DMS114 treated with DMSO at 0.1 percent for 48 hours (cell line): Measurements from ENCODE around the gene TUBB.
"Not testable (repeated sequence)": the region's sequence is repeated elsewhere in the genome, so short reads cannot be mapped to it uniquely, and the experiment has no call there.

ENCODE experiments used
- DNase-seq: peaks from one replicate; lab custom pipeline; 2025; ENCODE audit not compliant: unreplicated experiment; lab: John Stamatoyannopoulos, UW

Gene TUBB

DNA sequence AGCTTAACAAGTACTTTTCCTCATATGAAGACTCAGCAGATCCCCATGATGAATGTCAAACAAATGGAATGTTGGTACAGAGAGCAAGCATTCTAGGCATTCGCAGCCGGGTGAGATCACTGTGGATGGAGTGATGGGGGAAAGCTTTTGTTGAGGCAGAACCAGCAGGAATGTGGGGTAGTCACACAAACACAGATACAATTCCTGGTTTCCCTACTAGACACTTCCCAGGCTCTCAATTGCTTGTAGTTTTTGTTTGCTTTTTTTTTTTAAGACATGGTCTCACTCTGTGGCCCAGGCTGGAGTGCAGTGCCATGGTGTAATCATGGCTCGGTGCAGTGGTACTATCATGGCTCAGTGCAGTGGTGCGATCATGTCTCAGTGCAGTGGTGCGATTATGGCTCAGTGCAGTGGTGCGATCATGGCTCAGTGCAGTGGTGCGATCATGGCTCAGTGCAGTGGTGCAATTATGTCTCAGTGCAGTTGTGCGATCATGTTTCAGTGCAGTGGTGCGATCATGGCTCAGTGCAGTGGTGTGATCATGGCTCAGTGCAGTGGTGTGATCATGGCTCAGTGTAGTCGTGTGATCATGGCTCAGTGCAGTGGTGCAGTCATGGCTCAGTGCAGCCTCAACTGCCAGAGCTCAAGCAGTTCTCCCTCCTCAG lies 39.6 kb downstream of the TUBB start:
- DNase-seq = no peak

DNA sequence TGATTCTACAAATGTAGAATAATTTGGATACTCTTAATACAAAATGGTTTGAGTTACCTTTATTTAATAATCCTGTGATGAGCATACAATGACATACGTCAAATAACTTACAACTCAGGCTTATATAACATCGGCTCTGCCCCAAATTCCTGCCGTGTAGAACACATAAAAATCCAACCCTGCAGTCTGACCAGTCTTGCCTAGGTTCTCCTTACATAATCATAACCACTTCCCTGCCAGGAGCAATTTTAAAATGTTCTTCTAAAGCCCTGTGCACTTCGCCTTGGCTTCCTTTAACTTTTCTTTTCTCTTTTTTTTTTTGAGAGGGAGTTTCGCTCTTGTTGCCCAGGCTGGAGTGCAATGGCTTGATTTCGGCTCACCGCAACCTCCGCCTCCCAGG lies 40.4 kb downstream of the TUBB start:
- DNase-seq = no peak

DNA sequence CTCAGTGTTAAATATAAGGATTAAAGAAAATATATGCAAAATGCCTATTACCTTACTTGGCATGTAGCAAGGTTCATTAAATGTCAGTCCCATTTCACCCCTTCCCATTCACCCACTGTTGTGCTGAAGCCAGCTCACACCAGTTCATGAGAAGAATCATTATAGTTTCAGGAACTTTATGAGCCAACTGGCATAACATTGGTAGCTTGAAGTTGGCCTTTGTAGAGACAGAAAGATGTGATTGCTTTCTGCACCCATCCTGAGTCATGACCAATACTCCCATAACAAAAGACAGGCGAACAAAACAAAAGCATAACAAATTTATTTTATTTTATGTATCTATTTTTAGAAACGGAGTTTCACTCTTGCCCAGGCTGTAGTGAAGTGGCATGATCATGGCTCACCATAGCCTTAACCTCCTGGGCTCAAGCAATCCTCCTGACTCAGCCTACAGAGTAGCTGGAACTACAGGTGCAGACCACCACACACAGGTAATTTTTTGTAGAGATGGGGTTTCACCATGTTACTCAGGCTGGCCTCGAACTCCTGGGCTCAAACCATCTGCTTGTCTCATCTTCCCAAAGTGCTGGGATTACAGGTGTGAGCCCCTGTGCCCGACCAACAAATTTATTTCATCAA lies 41.8 kb downstream of the TUBB start:
- no peak for DNase-seq

DNA sequence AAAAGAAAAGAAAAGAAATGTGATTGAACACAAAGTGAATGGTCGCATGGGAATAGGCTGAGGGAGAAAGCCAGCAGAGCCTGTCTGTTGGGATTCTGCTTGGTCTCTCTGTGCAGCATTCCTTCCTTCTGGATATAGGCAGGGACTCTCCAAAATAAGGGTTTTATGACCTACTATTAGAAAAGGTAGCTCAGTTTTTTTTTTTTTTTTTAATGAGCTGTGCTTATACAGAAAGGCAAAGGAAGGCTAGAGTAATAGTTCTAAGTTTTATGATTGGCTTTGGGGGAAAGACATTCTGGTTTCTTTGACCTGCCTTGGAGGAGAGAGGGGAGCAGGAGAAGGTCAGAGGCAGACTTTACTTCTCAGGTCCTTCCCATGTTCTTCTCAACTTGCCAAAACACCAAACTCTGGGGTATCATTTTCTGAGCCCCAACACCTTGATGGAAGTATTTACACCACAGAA lies 43.0 kb downstream of the TUBB start:
- DNase-seq = no peak

DNA sequence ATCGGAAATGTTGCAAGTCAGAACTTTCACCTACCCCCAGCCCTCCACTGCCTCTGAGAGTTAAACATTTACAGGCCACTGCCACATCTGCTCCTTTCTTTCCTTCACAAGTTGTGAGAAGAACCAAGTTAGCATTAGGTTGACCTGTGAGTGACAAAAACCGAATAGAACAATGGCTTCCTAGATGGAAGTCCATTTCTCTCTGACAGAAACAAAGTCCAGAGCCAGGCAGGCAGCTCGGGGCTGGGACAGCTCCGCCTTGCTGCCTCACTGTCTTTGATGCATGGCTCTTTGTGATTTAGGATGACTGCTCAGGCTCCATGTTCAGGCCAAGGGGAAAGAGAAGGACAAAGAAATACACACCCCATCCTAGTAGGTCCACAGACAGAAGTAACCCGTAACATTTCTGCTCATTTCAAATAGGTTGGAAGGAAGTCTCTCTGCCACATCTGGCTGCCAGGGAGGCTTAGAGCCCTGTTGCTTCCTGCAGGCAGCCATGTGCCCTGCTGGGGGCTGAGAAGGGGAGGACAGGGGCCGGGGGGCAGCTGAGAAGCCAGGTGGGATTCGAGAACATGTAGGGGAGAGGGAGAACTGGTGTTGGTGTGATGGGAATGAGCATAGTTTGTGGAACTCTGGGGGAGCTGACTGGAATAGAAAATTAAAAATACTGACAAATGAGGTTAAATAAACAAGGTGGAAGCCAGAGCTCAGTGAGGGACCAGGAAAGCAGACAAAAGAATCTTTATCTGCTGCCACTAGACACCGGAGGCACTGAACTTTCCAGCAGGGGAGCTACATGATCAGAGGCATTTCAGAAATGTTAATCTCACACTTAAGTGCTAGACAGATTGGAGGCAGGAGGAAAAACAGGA lies 43.7 kb downstream of the TUBB start:
- DNase-seq = no peak

DNA sequence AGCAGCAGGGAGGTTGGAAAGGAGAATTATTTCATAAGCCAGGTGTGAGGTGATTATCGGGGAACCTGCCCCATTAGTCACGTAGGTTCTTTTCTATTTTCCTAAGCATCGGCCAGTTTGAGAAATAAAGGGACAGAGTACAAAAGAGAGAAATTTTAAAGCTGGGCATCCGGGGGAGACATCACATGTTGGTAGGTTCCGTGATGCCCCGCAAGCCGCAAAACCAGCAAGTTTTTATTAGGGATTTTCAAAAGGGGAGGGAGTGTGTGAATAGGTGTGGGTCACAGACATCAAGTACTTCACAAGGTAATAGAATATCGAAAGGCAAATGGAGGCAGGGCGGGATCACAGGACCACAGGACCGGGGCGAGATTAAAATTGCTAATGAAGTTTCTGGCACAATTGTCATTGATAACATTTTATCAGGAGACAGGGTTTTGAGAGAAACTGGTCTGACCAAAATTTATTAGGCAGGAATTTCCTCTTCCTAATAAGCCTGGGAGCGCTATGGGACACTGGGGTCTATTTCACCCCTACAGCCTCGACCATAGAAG lies 44.4 kb downstream of the TUBB start:
- DNase-seq = not testable (repeated sequence)

DNA sequence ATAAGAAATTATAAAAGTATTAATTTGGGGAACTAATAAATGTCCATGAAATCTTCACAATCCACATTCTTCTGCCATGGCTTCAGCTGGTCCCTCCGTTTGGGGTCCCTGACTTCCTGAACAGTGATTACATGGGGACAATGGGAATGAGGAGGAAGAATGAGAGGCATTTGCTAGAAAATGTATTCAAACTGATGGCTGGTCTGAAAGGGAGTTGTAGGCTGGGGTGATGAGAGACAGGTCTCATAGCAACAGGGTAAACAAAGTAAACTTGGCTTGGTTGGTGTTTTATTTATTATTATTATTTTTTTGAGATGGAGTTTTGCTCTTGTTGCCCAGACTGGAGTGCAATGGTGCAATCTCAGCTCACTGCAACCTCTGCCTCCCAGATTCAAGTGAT lies 45.3 kb downstream of the TUBB start:
- DNase-seq = not testable (repeated sequence)

DNA sequence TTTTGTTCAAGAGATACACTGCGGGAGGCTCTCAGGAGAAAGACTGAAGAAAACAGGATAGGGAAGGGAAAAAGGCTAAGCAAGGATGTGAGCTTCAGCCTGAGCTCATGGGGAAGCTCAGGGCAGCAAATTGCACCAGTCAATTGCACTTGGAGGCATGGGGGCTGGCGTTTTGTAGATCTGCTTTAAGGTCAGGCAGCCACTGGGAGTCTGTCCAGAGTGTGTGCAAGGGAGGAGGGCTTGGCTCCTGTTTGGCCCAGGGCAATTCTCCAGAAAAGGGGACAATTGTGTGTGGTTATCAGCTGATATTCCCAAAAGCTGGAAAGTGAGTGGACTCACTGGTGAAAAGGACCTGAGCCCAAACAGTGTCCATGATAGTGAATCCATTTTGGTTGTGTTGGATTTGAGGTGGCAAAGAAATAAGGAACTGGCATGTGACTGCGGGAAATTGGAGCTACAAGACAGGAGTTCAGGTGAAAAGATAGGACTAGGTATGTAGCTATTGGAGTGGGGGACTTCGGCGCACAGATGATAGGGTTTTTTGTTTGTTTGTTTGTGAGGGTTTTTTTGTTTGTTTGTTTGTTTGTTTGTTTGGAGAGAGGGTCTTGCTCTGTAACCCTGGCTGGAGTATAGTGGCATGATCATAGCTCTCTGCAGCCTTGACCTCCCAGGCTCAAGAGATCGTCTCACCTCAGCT lies 46.5 kb downstream of the TUBB start:
- DNase-seq = no peak

DNA sequence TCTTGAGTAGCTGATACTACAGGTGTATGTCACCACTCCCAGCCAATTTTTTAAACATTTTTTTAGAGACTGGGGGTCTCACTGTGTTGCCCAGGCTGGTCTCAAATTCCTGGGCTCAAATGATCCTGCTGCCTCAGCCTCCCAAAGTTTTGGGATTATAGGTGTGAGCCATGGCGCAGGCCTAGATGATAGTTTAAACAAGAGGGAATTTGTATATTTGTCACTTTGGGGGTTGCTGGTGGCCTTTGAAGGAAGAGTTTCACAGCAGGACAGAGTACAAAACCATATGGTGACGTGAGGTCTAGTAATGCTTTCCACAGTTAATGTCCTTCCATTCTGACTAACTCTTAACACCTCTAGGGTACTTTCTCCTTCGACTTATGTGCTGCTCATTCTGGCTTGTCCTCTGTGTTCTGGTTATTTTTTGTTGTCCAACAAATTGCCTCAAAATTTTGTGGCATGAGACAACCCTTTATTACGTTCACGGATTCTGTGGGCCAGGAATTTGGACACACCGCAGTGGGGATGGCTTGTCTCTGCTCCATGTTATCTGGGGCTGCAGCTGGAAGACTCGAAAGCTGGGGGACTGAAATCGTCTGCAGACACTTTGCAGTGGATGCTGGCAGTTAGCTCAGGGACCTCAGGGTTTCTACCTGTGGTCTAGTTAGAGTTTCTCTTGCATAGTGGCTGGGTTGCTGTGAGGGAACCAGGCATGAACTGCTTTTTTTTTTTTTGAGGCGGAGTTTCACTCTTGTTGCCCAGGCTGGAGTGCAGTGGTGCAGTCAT lies 47.2 kb downstream of the TUBB start:
- no peak for DNase-seq

DNA sequence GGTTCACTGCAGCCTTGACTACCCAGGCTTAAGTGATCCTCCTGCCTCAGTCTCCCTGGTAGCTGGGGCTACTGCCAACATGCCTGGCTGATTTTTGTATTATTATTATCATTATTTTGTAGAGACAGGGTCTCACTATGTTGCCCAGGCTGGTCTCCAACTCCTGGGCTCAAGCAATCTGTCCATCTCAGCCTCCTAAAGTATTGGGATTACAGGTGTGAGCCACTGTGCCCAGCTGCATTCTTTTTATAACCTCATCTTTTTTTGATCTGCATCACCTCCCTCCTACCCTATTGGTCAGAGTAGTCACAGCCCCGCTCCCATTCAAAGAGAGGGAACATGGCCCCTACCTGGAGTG lies 47.8 kb downstream of the TUBB start:
- no peak for DNase-seq

DNA sequence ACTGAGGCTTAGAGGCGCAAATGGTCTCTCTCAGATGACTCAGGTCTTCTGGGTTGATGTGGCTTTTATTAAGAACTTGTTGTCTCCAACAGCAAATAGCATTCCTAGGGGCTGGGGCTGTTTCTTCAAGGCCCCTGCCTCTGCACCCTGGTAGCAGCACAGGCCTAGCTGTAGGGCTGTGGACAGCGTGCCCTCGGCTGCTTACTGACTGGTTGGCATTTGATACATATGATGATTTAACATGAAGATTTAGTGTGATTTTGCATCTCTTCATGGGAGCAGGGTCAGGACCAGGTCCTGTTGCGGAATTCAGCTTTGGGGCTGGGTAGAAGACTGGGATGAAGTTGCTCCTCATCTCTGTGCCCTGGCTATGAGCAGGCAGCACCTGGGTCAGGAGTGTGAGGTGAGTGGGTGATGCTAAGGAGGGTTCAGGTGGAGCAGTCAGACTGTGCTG lies 48.5 kb downstream of the TUBB start:
- DNase-seq = no peak

DNA sequence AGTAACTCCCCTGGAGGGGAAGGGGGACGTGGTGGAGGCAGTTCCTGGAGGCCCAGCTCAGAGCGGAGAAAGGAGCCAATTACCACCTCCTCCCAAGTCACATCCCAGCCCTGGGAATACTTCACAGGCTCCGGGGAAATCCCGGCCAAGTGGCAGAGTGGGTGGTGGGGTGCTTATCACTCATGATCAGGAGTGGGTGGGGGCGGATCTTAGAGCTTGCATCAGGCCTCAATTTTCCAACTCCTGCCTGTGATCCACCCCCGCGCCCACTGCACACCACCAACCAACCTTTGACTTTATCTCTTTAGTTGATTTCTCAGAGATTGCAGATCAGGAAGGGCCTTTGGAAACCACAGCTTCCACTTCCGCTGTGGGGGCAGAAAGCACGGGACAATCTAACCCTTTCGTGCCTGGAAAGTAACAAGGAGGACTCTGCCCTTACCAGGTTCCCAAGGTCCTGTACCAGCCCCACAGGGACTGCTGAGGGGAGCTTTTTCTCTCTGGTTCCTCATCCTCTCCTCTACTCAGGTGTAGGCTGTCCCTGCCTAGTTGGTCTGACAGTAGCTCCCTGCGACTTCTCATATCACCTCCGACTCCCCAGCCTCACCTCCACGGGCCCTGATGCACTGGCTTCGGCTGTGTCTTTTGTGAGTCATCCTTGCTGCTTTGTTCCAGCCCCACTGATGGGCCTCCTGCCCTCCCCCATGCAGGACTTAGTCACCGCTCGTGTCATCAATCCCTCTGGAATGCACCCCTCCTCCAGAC lies 49.1 kb downstream of the TUBB start:
- no peak for DNase-seq

DNA sequence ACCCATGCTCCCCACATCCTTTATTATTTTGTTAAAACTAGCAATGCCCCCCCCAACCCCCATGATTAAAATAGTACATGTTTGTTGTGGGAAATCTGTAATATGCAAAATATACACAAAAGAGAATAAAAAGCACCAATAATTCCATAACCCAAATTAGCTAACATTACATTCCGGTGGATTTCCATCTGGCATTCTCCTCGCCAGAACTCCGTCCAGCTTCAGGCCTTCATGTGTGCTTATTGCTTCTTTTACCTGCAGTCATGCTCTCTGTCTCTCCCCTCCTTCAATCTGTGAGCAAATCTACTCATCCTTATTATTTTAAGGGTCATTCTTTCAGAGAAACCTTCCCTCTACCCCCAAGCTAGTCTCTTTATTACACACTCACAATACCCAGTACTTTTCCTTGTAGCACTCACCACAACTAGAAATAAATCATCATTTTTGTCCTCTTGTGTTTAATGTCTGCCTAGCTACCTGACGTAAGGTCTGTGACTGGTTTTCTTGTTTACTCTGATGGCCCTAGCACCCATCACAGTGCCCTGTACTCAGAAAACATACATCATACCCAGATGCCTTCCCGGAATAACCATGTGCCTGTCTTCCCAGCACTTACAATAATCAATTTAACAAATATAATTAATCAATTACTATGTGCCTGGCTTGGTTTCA lies 49.8 kb downstream of the TUBB start:
- DNase-seq = no peak

DNA sequence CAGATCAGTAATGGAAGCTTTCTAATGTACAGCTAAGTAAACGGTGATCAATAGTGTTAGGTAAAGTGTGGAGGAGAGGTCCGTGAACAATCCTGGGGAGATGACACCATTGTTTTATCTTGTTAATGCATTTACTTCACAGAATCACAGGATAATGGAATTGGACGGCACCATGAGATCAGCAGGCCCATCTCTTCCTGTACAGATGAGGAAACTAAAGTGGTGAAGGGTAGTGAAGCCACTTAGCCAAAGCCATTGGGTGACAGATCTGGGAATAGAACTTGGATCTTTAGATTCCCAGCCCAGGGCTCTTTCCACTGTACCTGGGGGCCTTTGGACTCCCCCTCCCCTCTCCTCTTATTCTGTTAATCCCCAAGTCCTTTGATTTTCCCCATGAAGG lies 50.4 kb downstream of the TUBB start:
- DNase-seq = no peak

DNA sequence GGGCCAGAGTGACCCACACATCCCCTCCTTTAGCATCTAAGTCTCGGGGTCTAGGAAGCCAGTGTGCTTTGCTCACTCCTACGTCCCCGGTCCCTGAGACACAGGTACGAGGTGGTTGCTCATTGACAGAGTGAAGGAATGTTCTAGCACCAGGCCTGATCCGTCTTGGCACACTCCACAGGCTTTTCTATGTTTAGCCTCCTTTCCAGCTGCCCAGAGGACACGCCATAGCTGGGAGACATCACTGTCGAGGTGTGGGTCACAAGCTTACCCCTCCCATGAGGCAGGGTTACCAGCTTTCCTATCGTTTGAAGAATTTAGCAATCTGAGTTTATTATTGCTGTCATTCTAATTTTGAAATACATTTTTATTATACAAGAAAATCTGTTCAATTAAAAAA lies 54.5 kb downstream of the TUBB start:
- DNase-seq = no peak
